Measurements from ENCODE around the gene SAT2.
A peak's percentile ranks its signal among the peaks of the same experiment; 100 is the strongest.

SAT2 gene

DNA sequence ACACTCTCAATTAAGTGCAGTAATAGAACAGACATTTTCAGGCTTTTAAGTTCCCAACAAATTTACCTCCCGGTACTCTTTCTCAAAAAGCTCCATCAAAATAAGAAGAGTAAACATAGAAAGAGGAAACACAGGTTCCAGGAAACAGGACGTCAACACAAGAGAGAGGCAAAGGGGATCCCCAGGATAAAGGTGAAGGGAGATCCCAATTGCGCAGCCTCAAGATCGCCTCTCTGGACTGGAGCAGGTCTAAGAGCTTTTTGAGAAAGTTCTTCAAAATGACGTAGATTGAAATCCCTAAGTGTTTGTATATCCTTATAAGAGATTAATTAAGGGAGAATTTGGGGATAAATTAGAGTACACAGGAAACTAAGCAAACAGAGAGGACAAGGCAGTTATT is 9.0 kb downstream of the SAT2 start:
- TF ChIP-seq CTCF (conservative IDR thresholded peaks at IDR 0.05), result no peak
- no peak overlapping the region for H3K27ac ChIP-seq

DNA sequence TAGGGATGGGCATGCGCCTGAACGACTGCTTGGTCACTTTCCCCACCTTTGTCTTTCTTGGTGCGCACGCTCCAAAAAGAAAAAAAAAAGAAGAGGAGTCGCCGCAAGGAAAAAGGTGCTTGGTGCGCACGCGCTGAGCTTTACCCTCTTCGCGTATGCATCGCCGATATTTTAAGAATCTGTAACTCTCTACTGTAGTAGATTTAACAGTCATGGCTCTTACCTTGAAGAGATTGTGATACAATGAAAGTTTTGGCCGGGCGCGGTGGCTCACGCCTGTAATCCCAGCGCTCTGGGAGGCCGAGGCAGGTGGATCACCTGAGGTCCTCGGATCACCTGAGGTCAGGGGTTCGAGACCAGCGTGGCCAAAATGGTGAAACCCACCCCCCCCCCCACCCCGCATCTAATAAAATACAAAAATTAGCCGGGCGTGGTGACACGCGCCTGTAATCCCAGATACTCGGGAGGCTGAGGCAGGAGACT is 12.3 kb downstream of the SAT2 start:
- no peak for TF ChIP-seq CTCF (conservative IDR thresholded peaks at IDR 0.05)
- H3K27ac ChIP-seq, result peak overlapping the region; percentile 83

DNA sequence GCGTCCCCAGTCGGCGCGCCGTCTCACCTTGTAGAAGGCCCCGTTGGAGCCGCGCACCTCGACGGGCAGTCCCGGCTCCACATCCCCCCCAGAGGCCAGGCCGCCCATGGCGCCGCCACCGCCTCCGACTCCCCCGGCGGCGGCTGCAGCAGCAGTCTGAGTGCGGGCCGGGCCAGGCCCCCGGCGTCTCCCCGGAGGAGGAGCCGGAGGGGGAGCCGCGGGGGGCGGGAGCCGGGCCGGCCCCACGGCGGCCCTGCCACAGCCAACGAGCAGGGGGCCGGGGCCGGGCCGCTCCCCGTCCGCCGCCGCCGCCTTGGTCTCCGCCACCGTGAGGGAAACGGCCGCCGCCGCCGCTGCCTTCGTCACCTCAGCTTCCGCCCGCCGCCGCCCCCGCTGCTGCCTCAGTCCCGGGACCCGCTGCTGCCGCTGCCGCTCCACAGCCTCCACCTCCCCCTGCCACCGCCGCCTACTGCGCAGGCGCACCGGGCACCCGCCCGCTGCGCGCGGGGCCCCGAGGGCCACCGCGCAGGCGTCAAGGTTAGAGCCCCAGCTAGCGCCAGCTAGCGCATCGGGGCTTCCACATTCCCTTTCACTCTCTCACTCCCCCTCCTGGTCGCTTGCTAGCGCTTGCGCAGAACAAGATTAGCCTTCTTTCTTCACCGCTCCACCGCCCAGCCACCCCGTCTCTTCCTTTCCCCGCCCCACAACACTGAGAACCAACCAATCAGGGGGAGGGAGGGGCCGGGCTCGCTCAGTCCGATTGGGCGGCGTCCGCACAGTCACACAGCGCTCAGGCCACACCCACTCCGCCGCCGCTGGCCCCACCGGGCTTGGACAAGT is 13.0 kb downstream of the SAT2 start, which contains the start of gene FXR2:
Gene FXR2, minus strand, starts transcription at position 473 of the 840 bp plus-strand sequence. Its CDS starts 365 bp downstream, at position 108.
- peak; percentile 58 for TF ChIP-seq CTCF (conservative IDR thresholded peaks at IDR 0.05)
- H3K27ac ChIP-seq, result peak within 1 kb of the TSS; percentile 83

DNA sequence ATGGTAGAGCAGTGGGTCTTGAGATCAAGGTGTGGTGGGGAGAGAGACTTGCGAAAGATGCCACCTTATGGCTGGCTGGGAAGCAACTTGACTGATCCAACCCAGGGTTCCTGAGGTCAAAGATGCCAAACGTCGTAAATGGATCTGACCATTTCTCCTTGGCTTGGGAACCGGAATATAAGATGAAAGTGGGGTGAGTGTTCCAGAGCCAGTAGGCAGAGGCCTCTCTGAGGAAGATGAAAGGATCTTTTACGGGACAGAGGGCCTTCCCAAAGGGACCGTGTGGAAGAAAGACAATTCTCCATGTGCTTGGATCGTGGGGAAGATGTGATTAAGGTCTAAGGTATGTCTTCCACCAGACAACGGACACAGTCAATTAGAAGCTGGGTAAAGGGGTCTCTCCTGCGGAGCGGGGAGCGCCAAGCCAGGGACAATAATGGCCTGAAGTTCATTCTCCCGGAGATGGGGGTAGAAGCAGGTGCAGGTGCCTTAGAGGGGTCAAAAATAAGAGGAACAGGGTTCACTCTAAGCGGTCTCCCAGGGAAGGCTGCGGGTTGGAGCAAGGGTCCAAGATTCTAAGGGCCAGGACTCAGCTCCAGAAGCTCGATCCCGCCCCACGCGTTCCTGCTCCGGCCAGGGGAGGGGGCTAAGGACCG is 13.7 kb downstream of the SAT2 start:
- TF ChIP-seq CTCF (conservative IDR thresholded peaks at IDR 0.05), result no peak
- H3K27ac ChIP-seq, result peak overlapping the region; percentile 83

- TF ChIP-seq CTCF (conservative IDR thresholded peaks at IDR 0.05), result no peak
- H3K27ac ChIP-seq, result no peak overlapping the region
Observed at GRCh38 chr17:7612294-7612640, 15.4 kb downstream of the SAT2 start.

DNA sequence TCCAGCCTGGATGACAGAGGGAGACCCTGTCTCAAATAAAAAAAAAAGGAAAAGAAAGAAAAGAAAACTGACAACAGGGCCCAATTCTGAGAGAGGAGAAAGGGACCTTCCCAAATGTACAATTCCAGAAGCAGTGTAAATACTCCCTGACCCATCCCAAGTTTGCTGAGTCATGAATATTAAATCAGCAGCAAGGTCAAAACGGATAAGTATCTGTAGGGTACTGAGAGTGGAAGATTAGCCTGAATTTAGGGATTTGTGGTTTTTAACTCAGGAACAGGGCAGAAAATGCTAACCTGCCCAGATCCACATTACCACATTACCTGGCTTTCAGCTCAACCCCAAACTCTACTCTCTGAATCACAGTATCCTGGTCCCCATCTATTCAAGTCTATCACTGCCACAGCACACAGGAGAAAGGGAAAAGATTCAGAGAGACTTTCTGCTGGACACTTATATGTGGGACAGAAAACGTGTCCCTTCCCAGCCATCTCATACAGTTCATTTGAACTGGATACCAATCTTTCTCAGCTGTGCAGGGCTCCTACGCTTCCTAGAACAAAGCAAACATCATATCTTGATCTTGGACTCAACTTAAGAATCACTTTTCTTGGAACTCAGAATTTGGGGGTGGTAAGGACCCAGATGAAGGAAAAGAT is 15.9 kb downstream of the SAT2 start:
- no peak overlapping the region for H3K27ac ChIP-seq
- no peak for TF ChIP-seq CTCF (conservative IDR thresholded peaks at IDR 0.05)

DNA sequence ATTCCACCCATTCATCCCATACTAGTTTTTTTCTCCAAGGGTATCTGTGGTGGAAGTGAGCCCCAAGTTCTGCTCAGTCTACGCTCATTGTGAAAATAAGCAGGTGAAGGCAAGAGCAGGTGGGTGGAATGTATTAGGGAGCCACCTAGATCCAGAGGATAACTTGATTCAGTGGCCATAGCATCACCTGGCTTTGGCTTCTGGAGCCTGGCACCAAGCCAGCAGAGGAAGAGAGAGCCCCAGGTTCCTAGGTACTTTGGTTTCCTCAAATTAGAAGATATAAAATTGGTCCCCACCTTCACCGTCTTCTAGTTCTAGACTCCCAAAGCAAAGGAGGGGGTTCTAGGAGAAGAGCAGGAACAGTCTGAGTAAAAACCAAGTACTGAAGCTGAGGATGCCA is 17.0 kb downstream of the SAT2 start:
- no peak overlapping the region for H3K27ac ChIP-seq
- no peak for TF ChIP-seq CTCF (conservative IDR thresholded peaks at IDR 0.05)

Measured in VCaP (cell line).